WTC11 (cell line): ENCODE measurements around the gene KIAA1143. TPM values are rescaled to one million over a fixed set of nuclear protein-coding genes. Genes with fewer than 3 reads are reported as not detected.
A peak's percentile ranks its signal among the peaks of the same experiment; 100 is the strongest.

Source experiments
- ATF2 ChIP-seq: sonication (generic); formaldehyde crosslinking; IDR thresholded peaks from 2 replicates; pipeline ENCODE4 v1.8.1; 2022; ENCODE audit warnings: low read depth, missing genetic modification reagents, borderline replicate concordance
- CREM ChIP-seq: sonication (generic); formaldehyde crosslinking; IDR thresholded peaks from 2 replicates; pipeline ENCODE4 v1.8.1; 2022; ENCODE audit warnings: mild to moderate bottlenecking, missing genetic modification reagents, moderate library complexity
- ERG ChIP-seq: fragments of 250-450 bp; sonication (Bioruptor Pico); IDR thresholded peaks from 2 replicates; pipeline ENCODE4 v1.8.0; 2021; ENCODE audit warnings: mild to moderate bottlenecking
- FOXK1 ChIP-seq: sonication (generic); formaldehyde crosslinking; IDR thresholded peaks from 2 replicates; pipeline ENCODE4 v1.8.0; 2022; ENCODE audit warnings: mild to moderate bottlenecking, moderate library complexity, missing genetic modification reagents
- FOXP4 ChIP-seq: sonication (generic); formaldehyde crosslinking; IDR thresholded peaks from 2 replicates; pipeline ENCODE4 v1.8.0; 2022; ENCODE audit warnings: mild to moderate bottlenecking, missing genetic modification reagents
- GABPB1 ChIP-seq: sonication (generic); formaldehyde crosslinking; IDR thresholded peaks from 2 replicates; pipeline ENCODE4 v1.8.1; 2023; ENCODE audit warnings: mild to moderate bottlenecking, missing genetic modification reagents
- MYBL2 ChIP-seq: sonication (generic); formaldehyde crosslinking; IDR thresholded peaks from 2 replicates; pipeline ENCODE4 v1.8.1; 2023; ENCODE audit warnings: mild to moderate bottlenecking, moderate library complexity, missing genetic modification reagents
- NFYB ChIP-seq: sonication (generic); formaldehyde crosslinking; conservative IDR thresholded peaks from 2 replicates; pipeline ENCODE4 v1.8.0; 2022; ENCODE audit warnings: low read depth, missing genetic modification reagents
- RORB ChIP-seq: fragments of 250-450 bp; sonication (Bioruptor Pico); IDR thresholded peaks from 2 replicates; pipeline ENCODE4 v1.9.0; 2021; ENCODE audit warnings: mild to moderate bottlenecking
- STAT6 ChIP-seq: sonication (generic); formaldehyde crosslinking; conservative IDR thresholded peaks from 2 replicates; pipeline ENCODE4 v1.8.1; 2023; ENCODE audit warnings: mild to moderate bottlenecking, low read depth, missing genetic modification reagents, moderate library complexity
- TCF7 ChIP-seq: sonication (generic); formaldehyde crosslinking; IDR thresholded peaks from 2 replicates; pipeline ENCODE4 v1.8.0; 2022; ENCODE audit warnings: mild to moderate bottlenecking, low read depth, missing genetic modification reagents, moderate library complexity
- ZBTB21 ChIP-seq: sonication (generic); formaldehyde crosslinking; IDR thresholded peaks from 2 replicates; pipeline ENCODE4 v1.8.1; 2023; ENCODE audit warnings: mild to moderate bottlenecking, missing genetic modification reagents, borderline replicate concordance
- ZBTB43 ChIP-seq: sonication (generic); formaldehyde crosslinking; IDR thresholded peaks from 2 replicates; pipeline ENCODE4 v1.8.1; 2023; ENCODE audit warnings: mild to moderate bottlenecking, missing genetic modification reagents
- ZNF263 ChIP-seq: sonication (generic); formaldehyde crosslinking; IDR thresholded peaks from 2 replicates; pipeline ENCODE4 v1.8.1; 2022; ENCODE audit warnings: low read depth, mild to moderate bottlenecking, moderate library complexity, missing genetic modification reagents
- ZNF317 ChIP-seq: sonication (generic); formaldehyde crosslinking; IDR thresholded peaks from 2 replicates; pipeline ENCODE4 v1.8.1; 2023; ENCODE audit warnings: low read depth, mild to moderate bottlenecking, moderate library complexity, missing genetic modification reagents, borderline replicate concordance
- ZNF425 ChIP-seq: fragments of 250-450 bp; sonication (Bioruptor Pico); conservative IDR thresholded peaks from 2 replicates; pipeline ENCODE4 v1.9.0; 2021; ENCODE audit warnings: mild to moderate bottlenecking
- ZNF671 ChIP-seq: fragments of 250-450 bp; sonication (Bioruptor Pico); IDR thresholded peaks from 2 replicates; pipeline ENCODE4 v1.8.0; 2021; ENCODE audit warnings: mild to moderate bottlenecking
- total RNA-seq: library from RNA; stranded (reverse); gene quantifications from 3 replicates; pipeline ENCODE4 v1.2.3, GENCODE V29; 2021
- TF ChIP-seq, protein P1 (sequence below): sonication (generic); formaldehyde crosslinking; IDR thresholded peaks from 2 replicates; pipeline ENCODE4 v1.8.1; 2023; ENCODE audit warnings: mild to moderate bottlenecking, missing genetic modification reagents
- TF ChIP-seq, protein P2 (sequence below): sonication (generic); formaldehyde crosslinking; IDR thresholded peaks from 2 replicates; pipeline ENCODE4 v1.8.1; 2022; ENCODE audit warnings: low read depth, mild to moderate bottlenecking, moderate library complexity, missing genetic modification reagents, borderline replicate concordance
- TF ChIP-seq, protein P3 (sequence below): sonication (generic); formaldehyde crosslinking; conservative IDR thresholded peaks from 2 replicates; pipeline ENCODE4 v1.8.1; 2022; ENCODE audit warnings: mild to moderate bottlenecking, missing genetic modification reagents
- TF ChIP-seq, protein P4 (sequence below): sonication (generic); formaldehyde crosslinking; IDR thresholded peaks from 2 replicates; pipeline ENCODE4 v1.8.1; 2023; ENCODE audit warnings: mild to moderate bottlenecking, missing genetic modification reagents, moderate library complexity

KIAA1143 gene
- total RNA-seq, 1 experiment from 2014 or later, result 55.6 TPM

DNA sequence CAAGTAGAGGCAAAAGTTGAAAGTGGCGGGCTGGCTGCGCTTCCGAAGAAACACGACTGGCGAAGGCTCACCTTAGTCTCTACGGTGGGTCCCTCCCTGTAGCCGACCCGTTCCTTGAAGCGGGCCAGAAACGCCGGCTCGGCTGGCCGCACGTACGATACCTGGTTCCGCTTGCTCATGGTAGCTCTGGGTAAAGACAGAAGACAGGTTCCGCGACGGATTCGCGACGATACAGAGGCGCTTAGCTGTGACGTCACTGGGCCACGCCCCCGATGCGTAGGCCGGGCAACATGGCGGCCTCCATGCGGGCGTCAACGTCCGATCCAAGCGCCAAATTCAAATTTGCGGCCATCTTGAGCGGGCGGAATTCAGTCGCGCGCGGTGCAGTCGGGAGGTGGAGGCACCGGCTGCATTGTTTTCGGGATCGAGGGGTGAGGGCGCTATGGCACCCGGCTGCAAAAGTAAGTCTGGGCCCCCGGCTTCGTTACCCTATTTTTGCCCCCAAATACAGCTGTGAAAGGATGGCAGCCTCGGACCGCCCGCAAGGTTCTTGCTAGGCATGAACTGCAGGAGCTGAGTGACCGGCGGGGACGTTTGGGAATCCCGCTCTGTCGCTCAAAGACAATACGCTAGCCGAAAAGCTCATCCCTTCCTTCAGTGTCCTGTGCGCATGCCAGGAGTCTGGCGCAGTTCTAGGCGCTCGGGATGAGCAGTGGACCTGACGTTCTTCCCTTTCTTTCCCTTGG, at the start of gene KIAA1143, which contains the start of gene KIF15 (continued):
- no peak for TF ChIP-seq ZNF425 (CRISPR knock-in tag)
- TF ChIP-seq ZNF317 (CRISPR knock-in tag), result 0 out of 2 replicates have a peak, but pooled peaks have one; percentile 24
- no peak for TF ChIP-seq ZNF263 (CRISPR knock-in tag)
- TF ChIP-seq GABPB1 (CRISPR knock-in tag), result peak; percentile 64
- peak; percentile 73 for TF ChIP-seq FOXP4 (CRISPR knock-in tag)
- TF ChIP-seq ATF2 (CRISPR knock-in tag), result no peak
- TF ChIP-seq, protein P1, sequence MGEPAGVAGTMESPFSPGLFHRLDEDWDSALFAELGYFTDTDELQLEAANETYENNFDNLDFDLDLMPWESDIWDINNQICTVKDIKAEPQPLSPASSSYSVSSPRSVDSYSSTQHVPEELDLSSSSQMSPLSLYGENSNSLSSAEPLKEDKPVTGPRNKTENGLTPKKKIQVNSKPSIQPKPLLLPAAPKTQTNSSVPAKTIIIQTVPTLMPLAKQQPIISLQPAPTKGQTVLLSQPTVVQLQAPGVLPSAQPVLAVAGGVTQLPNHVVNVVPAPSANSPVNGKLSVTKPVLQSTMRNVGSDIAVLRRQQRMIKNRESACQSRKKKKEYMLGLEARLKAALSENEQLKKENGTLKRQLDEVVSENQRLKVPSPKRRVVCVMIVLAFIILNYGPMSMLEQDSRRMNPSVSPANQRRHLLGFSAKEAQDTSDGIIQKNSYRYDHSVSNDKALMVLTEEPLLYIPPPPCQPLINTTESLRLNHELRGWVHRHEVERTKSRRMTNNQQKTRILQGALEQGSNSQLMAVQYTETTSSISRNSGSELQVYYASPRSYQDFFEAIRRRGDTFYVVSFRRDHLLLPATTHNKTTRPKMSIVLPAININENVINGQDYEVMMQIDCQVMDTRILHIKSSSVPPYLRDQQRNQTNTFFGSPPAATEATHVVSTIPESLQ, result no peak
- no peak for TF ChIP-seq ZBTB21 (CRISPR knock-in tag)
- TF ChIP-seq, protein P2, sequence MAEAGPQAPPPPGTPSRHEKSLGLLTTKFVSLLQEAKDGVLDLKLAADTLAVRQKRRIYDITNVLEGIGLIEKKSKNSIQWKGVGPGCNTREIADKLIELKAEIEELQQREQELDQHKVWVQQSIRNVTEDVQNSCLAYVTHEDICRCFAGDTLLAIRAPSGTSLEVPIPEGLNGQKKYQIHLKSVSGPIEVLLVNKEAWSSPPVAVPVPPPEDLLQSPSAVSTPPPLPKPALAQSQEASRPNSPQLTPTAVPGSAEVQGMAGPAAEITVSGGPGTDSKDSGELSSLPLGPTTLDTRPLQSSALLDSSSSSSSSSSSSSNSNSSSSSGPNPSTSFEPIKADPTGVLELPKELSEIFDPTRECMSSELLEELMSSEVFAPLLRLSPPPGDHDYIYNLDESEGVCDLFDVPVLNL (CRISPR knock-in tag), result peak; percentile 99
- peak; percentile 84 for TF ChIP-seq FOXK1 (CRISPR knock-in tag)
- TF ChIP-seq, protein P3, sequence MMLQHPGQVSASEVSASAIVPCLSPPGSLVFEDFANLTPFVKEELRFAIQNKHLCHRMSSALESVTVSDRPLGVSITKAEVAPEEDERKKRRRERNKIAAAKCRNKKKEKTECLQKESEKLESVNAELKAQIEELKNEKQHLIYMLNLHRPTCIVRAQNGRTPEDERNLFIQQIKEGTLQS (CRISPR knock-in tag), result no peak
- TF ChIP-seq CREM (CRISPR knock-in tag), result peak; percentile 98
- TF ChIP-seq ZNF671 (CRISPR knock-in tag), result no peak
- TF ChIP-seq STAT6 (CRISPR knock-in tag), result no peak
- no peak for TF ChIP-seq RORB (CRISPR knock-in tag)
- peak; percentile 99 for TF ChIP-seq MYBL2
- TF ChIP-seq TCF7 (CRISPR knock-in tag), result no peak
- TF ChIP-seq, protein P4, sequence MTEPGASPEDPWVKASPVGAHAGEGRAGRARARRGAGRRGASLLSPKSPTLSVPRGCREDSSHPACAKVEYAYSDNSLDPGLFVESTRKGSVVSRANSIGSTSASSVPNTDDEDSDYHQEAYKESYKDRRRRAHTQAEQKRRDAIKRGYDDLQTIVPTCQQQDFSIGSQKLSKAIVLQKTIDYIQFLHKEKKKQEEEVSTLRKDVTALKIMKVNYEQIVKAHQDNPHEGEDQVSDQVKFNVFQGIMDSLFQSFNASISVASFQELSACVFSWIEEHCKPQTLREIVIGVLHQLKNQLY (CRISPR knock-in tag), result 0 out of 2 replicates have a peak, but pooled peaks have one; percentile 46
- TF ChIP-seq ZBTB43 (CRISPR knock-in tag), result no peak
- TF ChIP-seq ERG, result no peak
- TF ChIP-seq NFYB (CRISPR knock-in tag), result no peak
